AG04450 (cell line): ENCODE data around the gene DYRK4. TPM values are rescaled to one million over a fixed set of nuclear protein-coding genes. Genes with fewer than 3 reads are reported as not detected.

Source experiments
- CTCF ChIA-PET: fragments of 300-600, 350-600 bp; formaldehyde crosslinking; extraction: SDS; loops from one replicate; lab custom pipeline; 2022; ENCODE audit warnings: antibody characterized with exemption, inconsistent platforms; lab: Charles Lee
- POLR2A ChIA-PET: fragments of 350-600 bp; formaldehyde crosslinking; extraction: SDS; loops from one replicate; lab custom pipeline; 2021; ENCODE audit warnings: antibody characterized with exemption, inconsistent platforms; lab: Yijun Ruan, JAX
- DNase-seq: peaks from one replicate; pipeline ENCODE4 v3.0.0-alpha.2; 2011; ENCODE audit warnings: low read depth, low spot score
- H3K27ac ChIP-seq: one replicate; pipeline ENCODE4 v1.5.1; 2012; ENCODE audit warnings: low read depth, low read length, control low read depth
- H3K27me3 ChIP-seq: one replicate; pipeline ENCODE4 v1.6.0; 2012; ENCODE audit warnings: low read length; ENCODE audit not compliant: control insufficient read depth, insufficient read depth
- H3K4me3 ChIP-seq: 2 replicates; pipeline ENCODE4 v1.5.1; 2011; ENCODE audit warnings: mild to moderate bottlenecking, low read depth, low read length, control low read depth
- H3K9me3 ChIP-seq: 2 replicates; pipeline ENCODE4 v1.5.1; 2012; ENCODE audit warnings: low read length; ENCODE audit not compliant: control insufficient read depth, insufficient read depth
- polyA plus RNA-seq: library from polyadenylated mRNA; depleted of rRNA; stranded (reverse); fragments of >200 nt; gene quantifications from 2 replicates; pipeline ENCODE4 v1.2.3, GENCODE V29; 2011
- TF ChIP-seq, protein P1 (sequence below): IDR thresholded peaks from 2 replicates; pipeline ENCODE4 v1.5.1; 2011; ENCODE audit warnings: low read depth, low read length, control low read depth, inconsistent platforms

The DYRK4 gene
- polyA plus RNA-seq, 1 experiment, result 71.9 TPM

DNA sequence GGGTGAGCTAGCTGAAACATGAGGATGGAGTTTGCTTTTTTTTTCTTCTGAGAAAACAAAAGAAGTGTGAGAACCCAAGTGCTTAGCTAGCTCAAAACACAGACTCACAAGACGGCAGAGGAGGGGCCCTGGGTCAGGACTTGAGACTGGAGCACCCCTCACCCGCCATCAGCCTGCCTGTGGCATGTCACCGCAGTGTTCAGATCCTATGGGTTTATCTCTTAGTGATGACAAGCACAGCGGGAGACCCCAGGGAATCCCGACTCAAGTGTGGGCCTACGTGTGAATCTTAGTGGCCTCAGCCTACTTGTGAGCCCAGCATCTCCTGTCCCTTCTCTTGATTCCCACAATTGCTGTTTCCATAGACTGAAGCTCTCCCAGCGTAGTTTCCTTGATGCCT lies 22.9 kb downstream of the DYRK4 start:
- H3K27ac ChIP-seq, result no peak overlapping the region
- ChIA-PET POLR2A (no interaction called here), CTCF (no interaction called here)
- TF ChIP-seq, protein P1, sequence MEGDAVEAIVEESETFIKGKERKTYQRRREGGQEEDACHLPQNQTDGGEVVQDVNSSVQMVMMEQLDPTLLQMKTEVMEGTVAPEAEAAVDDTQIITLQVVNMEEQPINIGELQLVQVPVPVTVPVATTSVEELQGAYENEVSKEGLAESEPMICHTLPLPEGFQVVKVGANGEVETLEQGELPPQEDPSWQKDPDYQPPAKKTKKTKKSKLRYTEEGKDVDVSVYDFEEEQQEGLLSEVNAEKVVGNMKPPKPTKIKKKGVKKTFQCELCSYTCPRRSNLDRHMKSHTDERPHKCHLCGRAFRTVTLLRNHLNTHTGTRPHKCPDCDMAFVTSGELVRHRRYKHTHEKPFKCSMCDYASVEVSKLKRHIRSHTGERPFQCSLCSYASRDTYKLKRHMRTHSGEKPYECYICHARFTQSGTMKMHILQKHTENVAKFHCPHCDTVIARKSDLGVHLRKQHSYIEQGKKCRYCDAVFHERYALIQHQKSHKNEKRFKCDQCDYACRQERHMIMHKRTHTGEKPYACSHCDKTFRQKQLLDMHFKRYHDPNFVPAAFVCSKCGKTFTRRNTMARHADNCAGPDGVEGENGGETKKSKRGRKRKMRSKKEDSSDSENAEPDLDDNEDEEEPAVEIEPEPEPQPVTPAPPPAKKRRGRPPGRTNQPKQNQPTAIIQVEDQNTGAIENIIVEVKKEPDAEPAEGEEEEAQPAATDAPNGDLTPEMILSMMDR, result no peak
- no peak for DNase-seq
- peaks cover 5% of the 10 kb centered on the region for H3K27me3 ChIP-seq
- no peak overlapping the region for H3K4me3 ChIP-seq
- no peaks in the 10 kb centered on the region for H3K9me3 ChIP-seq

DNA sequence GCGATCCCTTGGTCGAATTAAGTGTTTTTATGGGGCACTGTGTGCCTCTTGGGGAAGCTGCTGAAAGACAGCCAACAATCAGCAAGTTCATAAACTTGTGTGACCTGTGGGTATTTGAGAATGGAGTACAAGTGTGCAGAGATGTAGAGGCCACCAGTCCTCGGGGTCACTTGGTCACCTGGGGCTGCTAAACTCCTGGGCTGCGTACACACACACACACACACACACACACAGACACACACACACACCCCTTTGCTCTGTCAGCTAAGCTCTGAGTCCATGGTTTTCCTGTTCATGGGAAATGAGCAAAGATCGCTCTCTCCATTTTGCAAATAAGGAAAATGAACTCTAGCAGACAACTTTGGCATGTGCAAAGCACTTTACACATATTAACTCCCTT lies 24.5 kb downstream of the DYRK4 start:
- POLR2A ChIA-PET, result no interaction called here
- TF ChIP-seq, protein P1, result no peak
- H3K9me3 ChIP-seq, result no peaks in the 10 kb centered on the region
- no peak overlapping the region for H3K27ac ChIP-seq
- CTCF ChIA-PET, result interaction anchor here (1.2 kb wide), 1 partner anchor 173 kb away, joined by 3 read pairs; no protein-coding TSS in a partner anchor
- DNase-seq, result no peak
- no peak overlapping the region for H3K4me3 ChIP-seq
- H3K27me3 ChIP-seq, result peaks cover 2% of the 10 kb centered on the region

DNA sequence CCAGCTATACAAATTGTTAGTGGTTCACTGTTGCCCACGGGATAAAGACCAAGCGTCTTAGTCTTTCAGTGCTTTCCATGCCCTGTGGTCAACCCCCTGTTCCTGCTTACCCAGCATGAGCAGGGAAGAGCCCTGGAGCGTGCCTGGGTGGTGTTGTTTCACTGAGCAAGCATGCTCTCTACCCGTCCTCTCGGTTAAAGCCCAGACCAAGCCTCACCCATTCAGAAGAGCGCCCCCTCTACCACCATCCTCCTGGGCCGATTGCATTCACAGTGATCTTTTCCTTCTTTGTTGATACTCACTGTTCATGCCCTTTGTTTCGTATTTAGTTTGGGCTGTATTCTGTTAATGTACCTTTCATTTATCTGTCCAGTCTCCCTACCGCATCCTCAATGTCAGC lies 25.1 kb downstream of the DYRK4 start:
- no peak for DNase-seq
- H3K4me3 ChIP-seq, result no peak overlapping the region
- TF ChIP-seq, protein P1, result no peak
- ChIA-PET POLR2A (no interaction called here), CTCF (interaction anchor here (0.7 to 2.3 kb wide), 2 partner anchors 18 to 310 kb away, joined by 3 to 8 read pairs; no protein-coding TSS in a partner anchor)
- peaks cover 8% of the 10 kb centered on the region for H3K27me3 ChIP-seq
- no peak overlapping the region for H3K27ac ChIP-seq
- H3K9me3 ChIP-seq, result no peaks in the 10 kb centered on the region

DNA sequence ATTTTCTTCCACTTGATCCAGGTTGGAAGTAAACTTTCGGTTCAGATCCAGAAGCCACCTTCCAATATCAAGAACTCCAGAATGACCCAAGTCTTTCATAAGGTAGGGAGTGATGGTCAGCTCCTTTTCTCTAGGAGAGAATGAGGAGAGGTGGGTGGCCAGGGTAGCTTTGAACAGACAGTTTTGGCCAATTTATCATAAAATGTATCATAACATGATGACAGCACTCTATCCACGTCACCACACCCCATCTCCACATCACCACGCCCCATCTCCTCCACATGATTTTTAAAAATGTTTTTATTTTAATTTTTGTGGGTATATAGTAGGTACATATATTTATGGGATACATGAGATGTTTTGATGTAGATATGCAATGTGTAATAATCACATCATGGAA lies 26.9 kb downstream of the DYRK4 start:
- POLR2A ChIA-PET, result no interaction called here
- TF ChIP-seq, protein P1, result no peak
- H3K9me3 ChIP-seq, result no peaks in the 10 kb centered on the region
- H3K4me3 ChIP-seq, result no peak overlapping the region
- H3K27me3 ChIP-seq, result peaks cover 9% of the 10 kb centered on the region
- no peak for DNase-seq
- no peak overlapping the region for H3K27ac ChIP-seq
- CTCF ChIA-PET, result interaction anchor here (1.0 to 2.3 kb wide), 2 partner anchors 11 to 16 kb away, joined by 3 to 8 read pairs; no protein-coding TSS in a partner anchor

DNA sequence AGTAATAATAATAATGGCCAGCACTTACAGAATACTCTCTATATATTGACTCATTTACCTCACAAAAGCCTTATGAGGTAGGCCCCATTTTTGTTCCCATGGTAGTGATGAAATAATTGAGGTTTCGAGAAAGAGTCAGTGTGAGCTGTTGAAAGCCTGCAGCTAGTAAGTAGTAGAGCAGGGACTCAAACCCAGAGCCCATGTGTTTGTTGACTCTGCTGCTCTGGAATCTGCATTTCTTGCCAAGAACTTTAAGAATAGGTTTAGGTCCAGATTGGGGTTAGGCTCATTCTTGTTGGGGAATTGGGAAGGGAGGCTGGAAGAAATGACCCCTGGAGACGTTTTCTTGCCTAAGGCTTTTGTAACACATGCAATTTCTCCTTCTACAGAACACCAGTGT lies 27.9 kb downstream of the DYRK4 start:
- H3K27me3 ChIP-seq, result peaks cover 9% of the 10 kb centered on the region
- ChIA-PET POLR2A (no interaction called here), CTCF (no interaction called here)
- TF ChIP-seq, protein P1, result no peak
- no peaks in the 10 kb centered on the region for H3K9me3 ChIP-seq
- H3K27ac ChIP-seq, result no peak overlapping the region
- no peak for DNase-seq
- no peak overlapping the region for H3K4me3 ChIP-seq
